Stimulated activated CD8-positive, alpha-beta memory T cell treated with anti-CD3 and anti-CD28 coated beads, Interleukin-4, amount 100 ng/mL, for 48 hours (primary cell): ENCODE measurements around the gene MOB1B.
"Not testable (repeated sequence)": the region's sequence is repeated elsewhere in the genome, so short reads cannot be mapped to it uniquely, and the experiment has no call there.

Source experiments
- DNase-seq: peaks from one replicate; pipeline ENCODE4 v3.0.0-alpha.2; 2020

Gene MOB1B

GRCh38 chr4:71009890-71010588, 107.9 kb downstream of the MOB1B start:
- no peak for DNase-seq

GRCh38 chr4:71011451-71011850, 109.3 kb downstream of the MOB1B start:
- no peak for DNase-seq

- not testable (repeated sequence) for DNase-seq
Observed at GRCh38 chr4:71017391-71017790, 115.2 kb downstream of the MOB1B start.

- no peak for DNase-seq
Observed at GRCh38 chr4:71020611-71021010, 118.4 kb downstream of the MOB1B start.

- DNase-seq = no peak
Observed at GRCh38 chr4:71025654-71026053, 123.5 kb downstream of the MOB1B start.

- no peak for DNase-seq
Observed at GRCh38 chr4:71026086-71026485, 123.9 kb downstream of the MOB1B start.

GRCh38 chr4:71027611-71028010, 125.4 kb downstream of the MOB1B start:
- no peak for DNase-seq

GRCh38 chr4:71029504-71029903, 127.3 kb downstream of the MOB1B start:
- no peak for DNase-seq

GRCh38 chr4:71032106-71032505, 129.9 kb downstream of the MOB1B start:
- DNase-seq = not testable (repeated sequence)
